ENCODE data around the gene TRIM65.

GRCh38 chr17:75945211-75945610, 48.5 kb upstream of the TRIM65 start:
- TF ChIP-seq, protein P1, sequence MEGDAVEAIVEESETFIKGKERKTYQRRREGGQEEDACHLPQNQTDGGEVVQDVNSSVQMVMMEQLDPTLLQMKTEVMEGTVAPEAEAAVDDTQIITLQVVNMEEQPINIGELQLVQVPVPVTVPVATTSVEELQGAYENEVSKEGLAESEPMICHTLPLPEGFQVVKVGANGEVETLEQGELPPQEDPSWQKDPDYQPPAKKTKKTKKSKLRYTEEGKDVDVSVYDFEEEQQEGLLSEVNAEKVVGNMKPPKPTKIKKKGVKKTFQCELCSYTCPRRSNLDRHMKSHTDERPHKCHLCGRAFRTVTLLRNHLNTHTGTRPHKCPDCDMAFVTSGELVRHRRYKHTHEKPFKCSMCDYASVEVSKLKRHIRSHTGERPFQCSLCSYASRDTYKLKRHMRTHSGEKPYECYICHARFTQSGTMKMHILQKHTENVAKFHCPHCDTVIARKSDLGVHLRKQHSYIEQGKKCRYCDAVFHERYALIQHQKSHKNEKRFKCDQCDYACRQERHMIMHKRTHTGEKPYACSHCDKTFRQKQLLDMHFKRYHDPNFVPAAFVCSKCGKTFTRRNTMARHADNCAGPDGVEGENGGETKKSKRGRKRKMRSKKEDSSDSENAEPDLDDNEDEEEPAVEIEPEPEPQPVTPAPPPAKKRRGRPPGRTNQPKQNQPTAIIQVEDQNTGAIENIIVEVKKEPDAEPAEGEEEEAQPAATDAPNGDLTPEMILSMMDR (IDR thresholded peaks at IDR 0.05; ENCODE audit: insufficient read depth, low read length, poor library complexity, severe bottlenecking) = no peak
- no peak for TF ChIP-seq EZH2phosphoT487 (conservative IDR thresholded peaks at IDR 0.05; ENCODE audit: low read length)
